CD4-positive, alpha-beta memory T cell (primary cell): ENCODE results near the gene ZNF845. TPM values are rescaled to one million over a fixed set of nuclear protein-coding genes. Genes with fewer than 3 reads are reported as not detected.
"Not testable (repeated sequence)": the region's sequence is repeated elsewhere in the genome, so short reads cannot be mapped to it uniquely, and the experiment has no call there.

Experiments used
- CTCF ChIA-PET: fragments of 350-600 bp; sonication (Branson Sonifier 250); formaldehyde crosslinking; loops from one replicate; lab custom pipeline; 2021; ENCODE audit warnings: inconsistent platforms; ENCODE audit not compliant: partially characterized antibody; lab: Charles Lee
- POLR2A ChIA-PET: fragments of 350-600 bp; sonication (Branson Sonifier 250); formaldehyde crosslinking; loops from one replicate; lab custom pipeline; 2021; ENCODE audit not compliant: partially characterized antibody; lab: Charles Lee
- DNase-seq, 5 donors: peaks; one replicate each; pipeline versions ENCODE4 v3.0.0 to v3.0.0-alpha.2; 2020 to 2022; ENCODE audit warnings: mixed read lengths in 1 of 5
- H3K27ac ChIP-seq: one replicate; pipeline ENCODE4 v1.7.0; 2013; ENCODE audit warnings: low read depth, low read length
- H3K27me3 ChIP-seq: 2 replicates; pipeline ENCODE4 v1.7.0; 2013; ENCODE audit warnings: mild to moderate bottlenecking, low read length, moderate library complexity; ENCODE audit not compliant: insufficient read depth
- H3K36me3 ChIP-seq: 2 replicates; pipeline ENCODE4 v1.7.0; 2013; ENCODE audit warnings: mild to moderate bottlenecking, low read length, moderate library complexity; ENCODE audit not compliant: insufficient read depth
- H3K4me1 ChIP-seq: 2 replicates; pipeline ENCODE4 v1.7.0; 2013; ENCODE audit warnings: mild to moderate bottlenecking, low read length, moderate library complexity; ENCODE audit not compliant: insufficient read depth
- H3K4me3 ChIP-seq, 2 donors: one replicate each; pipeline ENCODE4 v1.7.0; 2013; ENCODE audit warnings: low read length in 2 of 2, mild to moderate bottlenecking in 1 of 2
- H3K9me3 ChIP-seq, 2 donors: one replicate each; pipeline ENCODE4 v1.7.0; 2013; ENCODE audit warnings: low read length in 2 of 2, control low read depth in 1 of 2; ENCODE audit not compliant: control insufficient read depth in 1 of 2
- H3K27ac Mint-ChIP-seq, 7 donors: one replicate each; pipeline ENCODE4 v1.8.0; 2020 to 2021; ENCODE audit warnings: mixed read lengths in 7 of 7, mild to moderate bottlenecking in 6 of 7, inconsistent platforms in 3 of 7, moderate library complexity in 3 of 7
- H3K27me3 Mint-ChIP-seq, 2 donors: one replicate each; pipeline ENCODE4 v1.8.0; 2020 to 2021; ENCODE audit warnings: mixed read lengths in 2 of 2
- H3K36me3 Mint-ChIP-seq, 2 donors: one replicate each; pipeline ENCODE4 v1.8.0; 2020 to 2021; ENCODE audit warnings: mixed read lengths in 2 of 2, inconsistent platforms in 1 of 2, mild to moderate bottlenecking in 1 of 2
- H3K4me1 Mint-ChIP-seq, 4 donors: one replicate each; pipeline ENCODE4 v1.8.0; 2020 to 2021; ENCODE audit warnings: mixed read lengths in 4 of 4, mild to moderate bottlenecking in 1 of 4
- H3K4me3 Mint-ChIP-seq, 8 donors: one replicate each; pipeline ENCODE4 v1.8.0; 2020 to 2021; ENCODE audit warnings: mixed read lengths in 8 of 8, mild to moderate bottlenecking in 7 of 8, moderate library complexity in 6 of 8, inconsistent platforms in 3 of 8
- H3K9me3 Mint-ChIP-seq, 8 donors: one replicate each; pipeline ENCODE4 v1.8.0; 2020 to 2021; ENCODE audit warnings: mixed read lengths in 8 of 8, mild to moderate bottlenecking in 5 of 8, inconsistent platforms in 3 of 8, moderate library complexity in 1 of 8
- intact Hi-C: fragments of 100-400 bp; cut with micrococcal nuclease; formaldehyde crosslinking; loops from one replicate; pipeline ENCODE4 v1.15.1; 2023
- polyA plus RNA-seq, 2 donors: library from polyadenylated mRNA; unstranded; fragments of 300-500 nt; fragmentation: Illumina TruSeq; gene quantifications; one replicate each; pipeline ENCODE4 v1.2.3, GENCODE V29; 2021
- total RNA-seq, 2 experiments: library from RNA; stranded (reverse); gene quantifications; one replicate each; pipeline ENCODE4 v1.2.3, GENCODE V29; 2021

ZNF845 gene
- total and polyA plus RNA-seq, 4 experiments from 2014 or later = 12.2 to 19.4 (median 15.7) TPM

GRCh38 chr19:53311044-53311443 is 22.5 kb upstream of the ZNF845 start:
- no peaks in the 10 kb centered on the region for H3K4me1 ChIP-seq
- H3K4me3 ChIP-seq = no peak overlapping the region
- ChIA-PET POLR2A (no interaction called here), CTCF (interaction anchor here (0.5 kb wide), 1 partner anchor 269 kb away, joined by 3 read pairs; no protein-coding TSS in a partner anchor)
- intact Hi-C loops = no loop called here
- no peaks in the 10 kb centered on the region for H3K36me3 ChIP-seq
- peaks cover 12 to 21% of the 10 kb centered on the region in 2 donors for H3K27me3 Mint-ChIP-seq
- H3K4me1 Mint-ChIP-seq = peaks cover 0 to 3% (median under 1%) of the 10 kb centered on the region in 4 donors
- DNase-seq = no peak
- H3K4me3 Mint-ChIP-seq = no peak overlapping the region
- peaks cover 0 to 5% of the 10 kb centered on the region in 2 donors for H3K36me3 Mint-ChIP-seq
- no peak overlapping the region for H3K27ac ChIP-seq
- H3K27me3 ChIP-seq = no peaks in the 10 kb centered on the region
- H3K27ac Mint-ChIP-seq = no peak overlapping the region
- H3K9me3 ChIP-seq = no peaks in the 10 kb centered on the region
- H3K9me3 Mint-ChIP-seq = peaks cover 3 to 75% (median 46%) of the 10 kb centered on the region in 8 donors

GRCh38 chr19:53311897-53312296 is 21.7 kb upstream of the ZNF845 start:
- no peak overlapping the region for H3K27ac ChIP-seq
- ChIA-PET POLR2A (no interaction called here), CTCF (no interaction called here)
- H3K4me1 ChIP-seq = no peaks in the 10 kb centered on the region
- no peak overlapping the region for H3K4me3 ChIP-seq
- peaks cover 0 to 3% (median under 1%) of the 10 kb centered on the region in 4 donors for H3K4me1 Mint-ChIP-seq
- no peaks in the 10 kb centered on the region for H3K27me3 ChIP-seq
- no peaks in the 10 kb centered on the region for H3K9me3 ChIP-seq
- intact Hi-C loops = no loop called here
- H3K36me3 Mint-ChIP-seq = peaks cover 0 to 5% of the 10 kb centered on the region in 2 donors
- H3K27me3 Mint-ChIP-seq = peaks cover 12 to 21% of the 10 kb centered on the region in 2 donors
- H3K27ac Mint-ChIP-seq = peak overlapping the region in 1 of 7 donors; percentile 57
- no peaks in the 10 kb centered on the region for H3K36me3 ChIP-seq
- no peak overlapping the region for H3K4me3 Mint-ChIP-seq
- no peak for DNase-seq
- peaks cover 3 to 75% (median 44%) of the 10 kb centered on the region in 8 donors for H3K9me3 Mint-ChIP-seq

GRCh38 chr19:53328967-53329366 is 4.6 kb upstream of the ZNF845 start:
- CTCF ChIA-PET = no interaction called here
- DNase-seq = no peak

GRCh38 chr19:53332484-53332883 is 1.1 kb upstream of the ZNF845 start:
- Mint-ChIP-seq H3K9me3 (peaks cover 3 to 50% (median 34%) of the 10 kb centered on the region in 8 donors), H3K4me3 (peak overlapping the region; percentile 89 to 98 (median 95)), H3K27me3 (peaks cover 9 to 11% of the 10 kb centered on the region in 2 donors), H3K27ac (peak overlapping the region in 2 of 7 donors; percentile 73 to 89), H3K36me3 (peaks cover 21 to 33% of the 10 kb centered on the region in 2 donors), H3K4me1 (peaks cover 13 to 38% (median 22%) of the 10 kb centered on the region in 4 donors)
- DNase-seq = no peak
- ChIA-PET POLR2A (interaction anchor here (1.0 to 1.7 kb wide), 3 partner anchors 62 to 1192 kb away, joined by 3 to 9 read pairs (median 4); partner anchors contain the start of gene ZNF765), CTCF (no interaction called here)
- no peak overlapping the region for H3K27ac ChIP-seq
- H3K4me1 ChIP-seq = peaks cover 14% of the 10 kb centered on the region
- no peak overlapping the region for H3K4me3 ChIP-seq
- intact Hi-C loops = loop anchor here (2.0 to 10.0 kb wide), 4 partner anchors 62 to 1428 kb away; partner anchors contain the start of genes ZNF649, ZNF765 and ZNF813
- H3K36me3 ChIP-seq = no peaks in the 10 kb centered on the region
- H3K27me3 ChIP-seq = no peaks in the 10 kb centered on the region
- no peaks in the 10 kb centered on the region for H3K9me3 ChIP-seq

More at GRCh38 chr19:53328967-53329366, 4.6 kb upstream of the ZNF845 start:
- Mint-ChIP-seq H3K4me3 (peak overlapping the region; percentile 36 to 83 (median 74)), H3K27ac (peak overlapping the region in 1 of 7 donors; percentile 74), H3K27me3 (peaks cover 13 to 21% of the 10 kb centered on the region in 2 donors), H3K4me1 (peaks cover 3 to 19% (median 9%) of the 10 kb centered on the region in 4 donors), H3K9me3 (peaks cover 10 to 61% (median 49%) of the 10 kb centered on the region in 8 donors), H3K36me3 (peaks cover 10 to 29% of the 10 kb centered on the region in 2 donors)
- Histone ChIP-seq H3K9me3 (peaks cover 0 to 8% of the 10 kb centered on the region in 2 donors), H3K27me3 (no peaks in the 10 kb centered on the region), H3K27ac (no peak overlapping the region), H3K4me3 (no peak overlapping the region), H3K36me3 (no peaks in the 10 kb centered on the region), H3K4me1 (peaks cover 4% of the 10 kb centered on the region)
- intact Hi-C loops = no loop called here
- POLR2A ChIA-PET = no interaction called here

- CTCF ChIA-PET = no interaction called here
- DNase-seq = peak in 1 of 5 donors; percentile 54
- POLR2A ChIA-PET = interaction anchor here (1.0 to 1.7 kb wide), 5 partner anchors 62 to 1193 kb away, joined by 3 to 9 read pairs (median 4); partner anchors contain the start of genes ZNF765 and ZNF816
- Histone ChIP-seq H3K36me3 (no peaks in the 10 kb centered on the region), H3K27me3 (no peaks in the 10 kb centered on the region), H3K27ac (peak overlapping the region; percentile 50), H3K9me3 (no peaks in the 10 kb centered on the region), H3K4me3 (peak overlapping the region; percentile 90 to 99), H3K4me1 (peaks cover 14% of the 10 kb centered on the region)
- peaks cover 3 to 51% (median 30%) of the 10 kb centered on the region in 8 donors for H3K9me3 Mint-ChIP-seq
- H3K36me3 Mint-ChIP-seq = peaks cover 27 to 34% of the 10 kb centered on the region in 2 donors
- intact Hi-C loops = loop anchor here (1.0 to 10.0 kb wide), 9 partner anchors 32 to 1428 kb away; partner anchors contain the start of genes ZNF160, ZNF525, ZNF649 and ZNF761
- H3K4me3 Mint-ChIP-seq = peak overlapping the region; percentile 89 to 98 (median 95)
- H3K4me1 Mint-ChIP-seq = peaks cover 13 to 38% (median 22%) of the 10 kb centered on the region in 4 donors
- H3K27ac Mint-ChIP-seq = peak overlapping the region; percentile 89 to 97 (median 94)
- H3K27me3 Mint-ChIP-seq = peaks cover 4 to 7% of the 10 kb centered on the region in 2 donors
Measured at GRCh38 chr19:53333066-53333462, 485 bp upstream of the ZNF845 start.

- POLR2A ChIA-PET, H3K4me1 ChIP-seq: not testable (repeated sequence)
- peaks cover 2 to 13% (median 7%) of the 10 kb centered on the region in 4 donors for H3K4me1 Mint-ChIP-seq
Measured at GRCh38 chr19:53344403-53344802, 10.9 kb downstream of the ZNF845 start.

GRCh38 chr19:53355739-53356138 is 22.2 kb downstream of the ZNF845 start:
- POLR2A ChIA-PET = no interaction called here
- H3K4me3 Mint-ChIP-seq = no peak overlapping the region
- no peak for DNase-seq
- no peaks in the 10 kb centered on the region for H3K27me3 ChIP-seq
- intact Hi-C loops = no loop called here
- no peak overlapping the region for H3K4me3 ChIP-seq
- peaks cover 0 to 86% (median 79%) of the 10 kb centered on the region in 8 donors for H3K9me3 Mint-ChIP-seq
- no peaks in the 10 kb centered on the region for H3K27me3 Mint-ChIP-seq
- H3K9me3 ChIP-seq = peaks cover 13 to 65% of the 10 kb centered on the region in 2 donors
- H3K27ac Mint-ChIP-seq = no peak overlapping the region
- no peaks in the 10 kb centered on the region for H3K4me1 Mint-ChIP-seq
- no peaks in the 10 kb centered on the region for H3K4me1 ChIP-seq
- peaks cover 7% of the 10 kb centered on the region for H3K36me3 ChIP-seq
- H3K27ac ChIP-seq = no peak overlapping the region
- H3K36me3 Mint-ChIP-seq = peaks cover 30 to 43% of the 10 kb centered on the region in 2 donors
- CTCF ChIA-PET = no interaction called here

More at GRCh38 chr19:53344403-53344802, 10.9 kb downstream of the ZNF845 start:
- H3K27ac ChIP-seq, H3K27me3 ChIP-seq, H3K27ac Mint-ChIP-seq, intact Hi-C loops, DNase-seq, H3K4me3 Mint-ChIP-seq, CTCF ChIA-PET, H3K4me3 ChIP-seq, H3K27me3 Mint-ChIP-seq: not testable (repeated sequence)
- peaks cover 2 to 94% (median 85%) of the 10 kb centered on the region in 8 donors for H3K9me3 Mint-ChIP-seq
- peaks cover 0 to 17% of the 10 kb centered on the region in 2 donors for H3K9me3 ChIP-seq
- peaks cover 85 to 96% of the 10 kb centered on the region in 2 donors for H3K36me3 Mint-ChIP-seq
- peaks cover 64% of the 10 kb centered on the region for H3K36me3 ChIP-seq
